ENCODE measurements around the gene SLC7A5.
A peak's percentile ranks its signal among the peaks of the same experiment; 100 is the strongest.

Gene SLC7A5

GRCh38 chr16:87850009-87851006 lies 19.0 kb downstream of the SLC7A5 start (continued):
- TF ChIP-seq ZNF843 (tag by site-specific recombination; IDR thresholded peaks at IDR 0.05) (no peak), ZNF394 (tag by site-specific recombination; IDR thresholded peaks at IDR 0.05; ENCODE audit: borderline replicate concordance) (no peak), KLF8 (tag by site-specific recombination; IDR thresholded peaks at IDR 0.05) (no peak), ZNF366 (tag by site-specific recombination; conservative IDR thresholded peaks at IDR 0.05) (no peak), ZNF391 (tag by site-specific recombination; IDR thresholded peaks at IDR 0.05; ENCODE audit: borderline replicate concordance, low read depth) (no peak), SCRT1 (tag by site-specific recombination; IDR thresholded peaks at IDR 0.05; ENCODE audit: borderline replicate concordance) (no peak), GLIS2 (tag by site-specific recombination; IDR thresholded peaks at IDR 0.05) (peak; percentile 35; the same call in 1 of the 2 replicates), SP3 (tag by site-specific recombination; IDR thresholded peaks at IDR 0.05) (no peak), IKZF3 (tag by site-specific recombination; IDR thresholded peaks at IDR 0.05) (no peak), ZBTB11 (tag by site-specific recombination; conservative IDR thresholded peaks at IDR 0.05; ENCODE audit: low read depth) (no peak), ZNF623 (tag by site-specific recombination; IDR thresholded peaks at IDR 0.05) (no peak), GLI2 (tag by site-specific recombination; IDR thresholded peaks at IDR 0.05; ENCODE audit: borderline replicate concordance, low read depth) (no peak), ZIC2 (tag by site-specific recombination; IDR thresholded peaks at IDR 0.05) (peak; percentile 55), ZNF292 (tag by site-specific recombination; IDR thresholded peaks at IDR 0.05; ENCODE audit: borderline replicate concordance, low read depth) (no peak), ZFP37 (tag by site-specific recombination; IDR thresholded peaks at IDR 0.05) (no peak), GLI4 (tag by site-specific recombination; IDR thresholded peaks at IDR 0.05) (no peak), ZNF645 (tag by site-specific recombination; IDR thresholded peaks at IDR 0.05) (no peak), HOXC10 (CRISPR knock-in tag; IDR thresholded peaks at IDR 0.05) (no peak), ZFP69B (tag by site-specific recombination; IDR thresholded peaks at IDR 0.05) (0 out of 2 replicates have a peak, but pooled peaks have one; percentile 28), TSHZ1 (tag by site-specific recombination; IDR thresholded peaks at IDR 0.05; ENCODE audit: borderline replicate concordance) (no peak), SP2 (tag by site-specific recombination; IDR thresholded peaks at IDR 0.05) (no peak), TRIM28 (IDR thresholded peaks at IDR 0.05; ENCODE audit: borderline replicate concordance, low read length) (peak; percentile 31; the same call in 1 of the 2 replicates), ZNF239 (tag by site-specific recombination; IDR thresholded peaks at IDR 0.05) (no peak), ZNF596 (tag by site-specific recombination; IDR thresholded peaks at IDR 0.05) (no peak), PRDM4 (tag by site-specific recombination; IDR thresholded peaks at IDR 0.05) (no peak), MEIS1 (CRISPR knock-in tag; IDR thresholded peaks at IDR 0.05; ENCODE audit: borderline replicate concordance) (no peak), ZBTB26 (tag by site-specific recombination; optimal IDR thresholded peaks at IDR 0.05) (peak; percentile 20)
